Suprapubic skin (tissue), 3 donors: ENCODE results near the gene NPLOC4.
A peak's percentile ranks its signal among the peaks of the same experiment; 100 is the strongest.

ENCODE experiments used
- EP300 ChIP-seq: sonication (generic); formaldehyde crosslinking; IDR thresholded peaks from one replicate; pipeline ENCODE4 v1.6.1; 2017; ENCODE audit warnings: antibody characterized with exemption
- POLR2A ChIP-seq, 2 donors: fragments of 450-650 bp; IDR thresholded peaks; one replicate each; pipeline ENCODE4 v1.6.1; 2017; ENCODE audit warnings: antibody characterized with exemption in 2 of 2, mild to moderate bottlenecking in 2 of 2, moderate library complexity in 2 of 2
- TF ChIP-seq, protein P1 (sequence below), 2 donors: fragments of 200-600 bp in 1 of 2; fragments of 450-650 bp in 1 of 2; sonication (generic) in 1 of 2; IDR thresholded peaks; one replicate each; pipeline ENCODE4 v1.5.1; 2016 to 2019; ENCODE audit warnings: antibody characterized with exemption in 2 of 2, mild to moderate bottlenecking in 1 of 2, moderate library complexity in 1 of 2

GRCh38 chr17:81667754-81668153 lies 30.8 kb upstream of the NPLOC4 start:
- TF ChIP-seq EP300 (no peak), POLR2A (IDR thresholded peaks at IDR 0.05) (no peak)
- TF ChIP-seq, protein P1, sequence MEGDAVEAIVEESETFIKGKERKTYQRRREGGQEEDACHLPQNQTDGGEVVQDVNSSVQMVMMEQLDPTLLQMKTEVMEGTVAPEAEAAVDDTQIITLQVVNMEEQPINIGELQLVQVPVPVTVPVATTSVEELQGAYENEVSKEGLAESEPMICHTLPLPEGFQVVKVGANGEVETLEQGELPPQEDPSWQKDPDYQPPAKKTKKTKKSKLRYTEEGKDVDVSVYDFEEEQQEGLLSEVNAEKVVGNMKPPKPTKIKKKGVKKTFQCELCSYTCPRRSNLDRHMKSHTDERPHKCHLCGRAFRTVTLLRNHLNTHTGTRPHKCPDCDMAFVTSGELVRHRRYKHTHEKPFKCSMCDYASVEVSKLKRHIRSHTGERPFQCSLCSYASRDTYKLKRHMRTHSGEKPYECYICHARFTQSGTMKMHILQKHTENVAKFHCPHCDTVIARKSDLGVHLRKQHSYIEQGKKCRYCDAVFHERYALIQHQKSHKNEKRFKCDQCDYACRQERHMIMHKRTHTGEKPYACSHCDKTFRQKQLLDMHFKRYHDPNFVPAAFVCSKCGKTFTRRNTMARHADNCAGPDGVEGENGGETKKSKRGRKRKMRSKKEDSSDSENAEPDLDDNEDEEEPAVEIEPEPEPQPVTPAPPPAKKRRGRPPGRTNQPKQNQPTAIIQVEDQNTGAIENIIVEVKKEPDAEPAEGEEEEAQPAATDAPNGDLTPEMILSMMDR (IDR thresholded peaks at IDR 0.05), result peak in 1 of 2 donors; percentile 32
